ENCODE results near the gene UGT1A7.

- TF ChIP-seq, protein P1, sequence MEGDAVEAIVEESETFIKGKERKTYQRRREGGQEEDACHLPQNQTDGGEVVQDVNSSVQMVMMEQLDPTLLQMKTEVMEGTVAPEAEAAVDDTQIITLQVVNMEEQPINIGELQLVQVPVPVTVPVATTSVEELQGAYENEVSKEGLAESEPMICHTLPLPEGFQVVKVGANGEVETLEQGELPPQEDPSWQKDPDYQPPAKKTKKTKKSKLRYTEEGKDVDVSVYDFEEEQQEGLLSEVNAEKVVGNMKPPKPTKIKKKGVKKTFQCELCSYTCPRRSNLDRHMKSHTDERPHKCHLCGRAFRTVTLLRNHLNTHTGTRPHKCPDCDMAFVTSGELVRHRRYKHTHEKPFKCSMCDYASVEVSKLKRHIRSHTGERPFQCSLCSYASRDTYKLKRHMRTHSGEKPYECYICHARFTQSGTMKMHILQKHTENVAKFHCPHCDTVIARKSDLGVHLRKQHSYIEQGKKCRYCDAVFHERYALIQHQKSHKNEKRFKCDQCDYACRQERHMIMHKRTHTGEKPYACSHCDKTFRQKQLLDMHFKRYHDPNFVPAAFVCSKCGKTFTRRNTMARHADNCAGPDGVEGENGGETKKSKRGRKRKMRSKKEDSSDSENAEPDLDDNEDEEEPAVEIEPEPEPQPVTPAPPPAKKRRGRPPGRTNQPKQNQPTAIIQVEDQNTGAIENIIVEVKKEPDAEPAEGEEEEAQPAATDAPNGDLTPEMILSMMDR (IDR thresholded peaks at IDR 0.05): no peak
- no peak for TF ChIP-seq ZFX (IDR thresholded peaks at IDR 0.05; ENCODE audit: borderline replicate concordance)
Observed at GRCh38 chr2:233672886-233673285, 8.8 kb upstream of the UGT1A7 start.

Data from 22Rv1 (cell line).